Subcutaneous abdominal adipose tissue (tissue), 5 donors: ENCODE data around the gene TTN.

Experiments
- H3K27ac ChIP-seq: one replicate; pipeline ENCODE4 v1.7.0; 2013; ENCODE audit warnings: low read depth, mild to moderate bottlenecking, inconsistent platforms, low read length, moderate library complexity
- H3K27me3 ChIP-seq, 5 donors: one replicate each; pipeline ENCODE4 v1.7.0; 2013; ENCODE audit warnings: low read length in 5 of 5, inconsistent platforms in 1 of 5; ENCODE audit not compliant: control insufficient read depth in 5 of 5, insufficient read depth in 4 of 5
- H3K36me3 ChIP-seq, 5 donors: one replicate each; pipeline ENCODE4 v1.7.0; 2013; ENCODE audit warnings: low read length in 5 of 5; ENCODE audit not compliant: control insufficient read depth in 5 of 5, insufficient read depth in 5 of 5
- H3K4me1 ChIP-seq, 5 donors: one replicate each; pipeline ENCODE4 v1.7.0; 2013; ENCODE audit warnings: low read length in 5 of 5, mild to moderate bottlenecking in 3 of 5, moderate library complexity in 1 of 5; ENCODE audit not compliant: control insufficient read depth in 5 of 5, insufficient read depth in 5 of 5
- H3K4me3 ChIP-seq, 5 donors: one replicate each; pipeline ENCODE4 v1.7.0; 2013; ENCODE audit warnings: low read length in 5 of 5, low read depth in 1 of 5
- H3K9ac ChIP-seq, 5 donors: one replicate each; pipeline ENCODE4 v1.7.0; 2013; ENCODE audit warnings: low read length in 5 of 5, mild to moderate bottlenecking in 4 of 5, moderate library complexity in 3 of 5
- H3K9me3 ChIP-seq, 5 donors: one replicate each; pipeline ENCODE4 v1.7.0; 2013; ENCODE audit warnings: low read length in 5 of 5; ENCODE audit not compliant: control insufficient read depth in 5 of 5
- donor health status: healthy.
- donor health status: healthy.
- donor health status: healthy.
- donor health status: healthy.
- donor health status: healthy.

The TTN gene

DNA sequence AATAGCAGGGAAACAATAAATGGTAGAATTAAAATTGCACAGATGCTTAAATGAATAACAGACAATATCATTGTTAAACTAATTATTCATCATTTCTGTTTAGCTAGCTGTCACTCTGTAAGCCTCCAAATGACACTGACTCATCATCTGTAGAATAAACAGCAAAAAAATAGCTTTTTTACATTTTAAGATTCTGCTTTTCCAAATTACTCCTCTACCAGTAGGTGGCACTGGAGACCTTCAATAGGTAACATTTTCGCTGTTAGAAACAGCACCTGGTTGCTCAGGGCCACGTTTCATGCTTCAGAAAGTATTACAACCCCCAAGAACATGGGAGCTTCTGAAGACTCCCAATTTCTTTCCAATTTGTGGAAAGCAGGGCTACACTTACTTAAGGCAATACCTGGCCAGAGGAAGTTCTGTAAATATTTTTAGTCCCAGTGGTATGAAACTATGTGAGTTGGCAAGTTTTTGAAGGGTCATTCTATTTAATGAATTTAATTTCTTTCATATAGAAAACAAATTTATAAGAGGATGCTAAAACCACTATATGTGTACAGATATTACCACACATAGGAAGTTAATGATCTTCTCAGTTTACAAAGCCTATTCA, 45.4 kb downstream of the TTN start:
- Histone ChIP-seq H3K4me3 (no peak overlapping the region), H3K36me3 (peaks cover 0 to 5% (median 1%) of the 10 kb centered on the region in 5 donors), H3K9ac (no peak overlapping the region), H3K27me3 (no peaks in the 10 kb centered on the region), H3K9me3 (no peaks in the 10 kb centered on the region), H3K4me1 (no peaks in the 10 kb centered on the region), H3K27ac (no peak overlapping the region)

DNA sequence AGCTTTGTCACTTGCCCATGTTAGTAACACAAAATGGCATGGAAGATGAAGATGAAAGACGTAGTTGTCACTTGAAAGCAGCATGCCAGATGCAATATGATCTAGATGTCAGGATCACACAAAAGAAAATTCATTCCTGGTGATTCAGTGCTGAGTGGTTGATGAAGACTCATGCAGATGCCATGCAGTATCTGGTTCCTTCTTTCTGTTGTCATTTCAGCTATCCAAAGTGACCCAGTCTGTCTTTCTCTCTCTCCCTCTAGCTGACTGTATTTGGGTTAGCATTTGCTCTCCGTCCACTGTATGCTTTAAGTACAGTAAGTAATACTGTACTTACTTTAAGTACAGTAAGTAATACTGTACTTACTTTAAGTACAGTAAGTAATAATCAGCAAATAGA, 50.4 kb downstream of the TTN start:
- Histone ChIP-seq H3K27me3 (no peaks in the 10 kb centered on the region), H3K4me1 (no peaks in the 10 kb centered on the region), H3K27ac (no peak overlapping the region), H3K9me3 (no peaks in the 10 kb centered on the region), H3K36me3 (peaks cover 0 to 7% (median 2%) of the 10 kb centered on the region in 5 donors), H3K9ac (no peak overlapping the region), H3K4me3 (no peak overlapping the region)

DNA sequence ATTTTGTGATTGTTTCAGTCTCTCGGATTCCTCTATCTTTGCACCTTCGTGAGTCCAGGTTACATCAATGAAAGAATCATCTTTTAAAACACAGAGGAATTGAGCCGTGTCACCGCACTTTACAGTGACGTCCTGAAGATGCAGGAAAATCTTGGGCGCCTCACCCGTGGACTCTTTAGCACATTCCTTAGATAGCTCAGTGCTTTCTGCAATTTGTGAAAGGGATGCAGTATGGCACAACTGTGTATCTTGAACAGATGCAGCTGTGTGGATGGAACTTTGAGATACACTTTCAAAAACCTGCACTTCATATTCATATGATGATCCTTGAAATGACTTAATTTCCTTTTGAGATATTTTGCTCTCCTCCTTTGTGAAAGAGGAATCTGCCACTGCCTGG, 50.9 kb downstream of the TTN start:
- Histone ChIP-seq H3K9ac (no peak overlapping the region), H3K27me3 (no peaks in the 10 kb centered on the region), H3K4me1 (no peaks in the 10 kb centered on the region), H3K9me3 (no peaks in the 10 kb centered on the region), H3K27ac (no peak overlapping the region), H3K4me3 (no peak overlapping the region), H3K36me3 (peaks cover 0 to 7% (median 2%) of the 10 kb centered on the region in 5 donors)

DNA sequence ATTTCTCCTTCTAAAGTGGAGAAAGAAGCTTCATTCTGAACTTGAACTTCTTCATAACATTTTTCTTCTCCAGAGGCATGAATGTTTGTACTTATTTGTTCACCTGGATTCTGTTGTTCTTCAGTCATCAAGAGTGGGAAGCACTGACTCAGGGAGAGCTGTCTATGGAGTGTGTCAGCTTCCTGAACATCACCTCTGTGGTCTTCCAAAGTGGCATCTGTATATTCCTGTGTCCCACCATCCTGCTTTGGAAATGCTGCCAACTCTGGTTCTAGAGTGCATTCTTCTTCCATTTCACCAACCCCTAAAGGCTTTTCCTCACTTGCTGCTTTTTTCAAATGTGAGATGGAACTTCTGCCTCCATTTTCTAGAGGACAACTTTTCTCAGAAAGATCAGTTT, 59.5 kb downstream of the TTN start:
- Histone ChIP-seq H3K9me3 (no peaks in the 10 kb centered on the region), H3K36me3 (no peaks in the 10 kb centered on the region), H3K9ac (no peak overlapping the region), H3K4me3 (no peak overlapping the region), H3K27ac (no peak overlapping the region), H3K27me3 (no peaks in the 10 kb centered on the region), H3K4me1 (no peaks in the 10 kb centered on the region)

DNA sequence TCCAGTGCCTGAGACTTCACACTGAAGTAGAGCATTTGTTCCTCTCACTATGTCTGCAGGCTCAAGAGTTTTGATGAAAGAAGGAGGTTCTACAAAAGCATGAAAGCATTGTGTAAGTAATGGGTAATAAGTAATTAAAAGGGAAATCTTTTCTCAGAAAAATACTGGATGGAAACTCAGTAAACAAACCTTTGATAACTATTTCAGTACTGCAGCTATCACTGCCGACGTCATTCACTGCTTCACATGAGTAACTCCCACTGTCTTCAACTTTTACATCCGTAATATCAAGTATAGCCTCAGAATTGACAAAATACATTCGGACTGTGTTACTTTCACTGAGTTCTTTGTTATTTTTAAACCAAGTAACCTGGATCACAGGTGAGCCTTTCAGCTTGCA, 72.7 kb downstream of the TTN start:
- Histone ChIP-seq H3K9me3 (peaks cover 0 to 3% (median 0%) of the 10 kb centered on the region in 5 donors), H3K36me3 (peaks cover 0 to 6% (median 0%) of the 10 kb centered on the region in 5 donors), H3K4me3 (no peak overlapping the region), H3K27me3 (no peaks in the 10 kb centered on the region), H3K27ac (no peak overlapping the region), H3K9ac (no peak overlapping the region), H3K4me1 (no peaks in the 10 kb centered on the region)

DNA sequence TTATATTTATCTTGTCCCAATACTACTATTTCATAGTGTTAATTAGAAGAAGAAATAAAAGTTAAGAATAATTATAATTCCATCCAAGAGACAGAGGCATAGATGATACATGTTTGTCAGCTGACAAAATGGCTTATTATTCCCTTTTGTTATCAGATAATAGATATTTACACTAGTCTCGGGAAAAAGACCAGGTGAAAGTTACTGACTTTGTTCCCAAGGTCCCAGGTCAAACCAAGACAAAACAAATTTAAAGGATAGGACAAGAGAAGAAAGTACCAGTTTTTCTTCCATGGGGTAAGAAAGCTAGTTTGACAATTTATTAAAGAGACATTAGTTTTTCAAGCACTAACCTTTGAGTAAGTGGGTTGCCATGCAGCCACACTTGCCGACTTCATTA, 73.2 kb downstream of the TTN start:
- Histone ChIP-seq H3K27me3 (no peaks in the 10 kb centered on the region), H3K4me3 (no peak overlapping the region), H3K4me1 (no peaks in the 10 kb centered on the region), H3K27ac (no peak overlapping the region), H3K9ac (no peak overlapping the region), H3K9me3 (peaks cover 0 to 3% (median 0%) of the 10 kb centered on the region in 5 donors), H3K36me3 (peaks cover 0 to 6% (median 0%) of the 10 kb centered on the region in 5 donors)

DNA sequence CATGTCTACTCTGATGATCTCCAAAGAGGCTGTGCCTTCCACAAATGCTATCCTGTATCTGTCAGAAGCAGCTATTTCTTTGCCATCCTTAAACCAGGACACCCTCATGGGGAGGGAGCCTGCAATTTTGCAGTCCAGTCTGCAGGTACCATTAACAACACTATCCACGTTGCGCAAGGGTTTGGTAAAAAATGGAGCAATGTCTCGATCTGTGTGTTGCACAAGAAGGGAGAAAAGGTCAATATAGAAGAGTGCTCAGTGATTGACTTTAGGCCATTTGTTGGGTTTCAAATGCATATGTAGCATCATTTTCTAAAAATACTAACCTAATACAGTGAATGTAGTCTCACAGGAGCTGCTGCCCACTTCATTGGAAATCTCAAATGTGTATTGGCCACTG, 74.3 kb downstream of the TTN start:
- Histone ChIP-seq H3K9ac (no peak overlapping the region), H3K4me1 (no peaks in the 10 kb centered on the region), H3K27me3 (no peaks in the 10 kb centered on the region), H3K9me3 (peaks cover 0 to 3% (median 0%) of the 10 kb centered on the region in 5 donors), H3K4me3 (no peak overlapping the region), H3K27ac (no peak overlapping the region), H3K36me3 (peaks cover 0 to 6% (median 0%) of the 10 kb centered on the region in 5 donors)

DNA sequence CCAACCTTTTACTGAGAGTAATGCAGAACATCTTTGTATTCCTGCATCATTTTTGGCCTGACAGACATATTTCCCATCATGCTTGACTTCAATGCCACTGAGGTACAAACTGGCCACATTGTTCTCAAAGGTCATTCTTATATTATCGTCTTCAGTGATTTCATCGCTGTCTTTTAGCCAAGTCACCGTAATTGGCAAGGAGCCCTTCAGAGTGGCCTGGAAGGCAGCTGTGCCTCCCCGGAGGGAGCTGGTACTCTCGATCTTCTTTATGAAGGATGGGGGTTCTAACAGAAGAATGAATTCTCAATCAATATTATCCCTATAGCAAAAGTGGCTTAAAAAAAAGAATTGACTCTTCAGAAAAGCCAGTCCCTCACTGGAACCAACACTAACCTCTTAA, 75.9 kb downstream of the TTN start:
- peaks cover 0 to 3% (median 0%) of the 10 kb centered on the region in 5 donors for H3K9me3 ChIP-seq
- H3K9ac ChIP-seq, result no peak overlapping the region
- H3K36me3 ChIP-seq, result peaks cover 0 to 6% (median 0%) of the 10 kb centered on the region in 5 donors
- no peaks in the 10 kb centered on the region for H3K27me3 ChIP-seq
- H3K27ac ChIP-seq, result no peak overlapping the region
- H3K4me1 ChIP-seq, result no peaks in the 10 kb centered on the region
- H3K4me3 ChIP-seq, result no peak overlapping the region

DNA sequence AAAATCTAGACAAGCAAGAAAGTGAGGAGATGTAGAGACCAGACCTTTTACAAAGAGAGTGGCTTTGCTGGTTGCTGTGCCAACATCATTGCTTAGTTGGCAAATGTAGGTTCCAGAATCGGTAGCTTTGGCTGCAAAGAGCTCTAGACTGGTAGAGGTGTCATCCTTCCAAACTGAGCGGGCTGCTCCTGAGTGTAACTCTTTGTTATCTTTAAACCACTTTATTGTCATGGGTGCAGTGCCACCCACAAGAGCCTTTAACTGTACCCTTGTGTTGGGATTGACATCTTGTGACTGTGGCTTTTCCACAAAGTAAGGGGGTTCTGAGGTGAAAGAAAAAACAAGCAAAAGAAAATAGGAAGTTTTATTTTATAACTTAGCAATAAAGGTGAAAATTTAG, 77.2 kb downstream of the TTN start:
- Histone ChIP-seq H3K4me1 (no peaks in the 10 kb centered on the region), H3K9me3 (peaks cover 0 to 3% (median 0%) of the 10 kb centered on the region in 5 donors), H3K27ac (no peak overlapping the region), H3K36me3 (peaks cover 0 to 8% (median 0%) of the 10 kb centered on the region in 5 donors), H3K27me3 (no peaks in the 10 kb centered on the region), H3K4me3 (no peak overlapping the region), H3K9ac (no peak overlapping the region)

DNA sequence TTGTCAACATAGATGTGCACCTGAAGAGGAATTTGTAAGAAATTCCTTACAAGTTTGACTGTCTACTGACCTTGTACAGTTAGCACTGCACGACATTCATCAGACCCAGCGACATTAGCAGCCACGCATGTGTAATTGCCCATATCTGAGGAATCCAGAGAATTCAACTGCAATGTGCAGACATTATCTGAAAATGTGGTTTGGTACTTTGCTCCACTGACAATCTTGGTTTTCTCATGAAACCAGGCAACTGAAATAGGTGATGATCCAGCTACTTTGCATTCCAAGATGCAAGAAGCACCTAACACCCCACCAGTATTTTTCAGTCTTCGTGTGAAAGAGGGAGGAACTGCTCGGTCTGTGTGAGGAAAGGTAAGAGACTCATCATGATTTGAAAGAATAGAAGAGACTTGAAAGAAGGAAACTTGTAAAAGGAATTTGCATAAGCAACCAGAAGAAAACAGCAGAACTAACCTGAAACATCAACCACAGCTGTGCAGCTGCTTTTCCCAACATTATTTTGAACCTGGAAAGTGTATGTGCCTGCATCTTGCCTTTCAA, 83.4 kb downstream of the TTN start:
- H3K27ac ChIP-seq, result no peak overlapping the region
- no peak overlapping the region for H3K4me3 ChIP-seq
- no peak overlapping the region for H3K9ac ChIP-seq
- no peaks in the 10 kb centered on the region for H3K27me3 ChIP-seq
- H3K9me3 ChIP-seq, result no peaks in the 10 kb centered on the region
- peaks cover 0 to 9% (median 0%) of the 10 kb centered on the region in 5 donors for H3K36me3 ChIP-seq
- no peaks in the 10 kb centered on the region for H3K4me1 ChIP-seq
